ENCODE measurements around the gene SORBS2.
"Not testable (repeated sequence)": the region's sequence is repeated elsewhere in the genome, so short reads cannot be mapped to it uniquely, and the experiment has no call there.

SORBS2 gene

GRCh38 chr4:185716577-185717376 is 95.2 kb downstream of the SORBS2 start:
- H3K4me1 ChIP-seq (ENCODE audit: control insufficient read depth in 1 of 2, insufficient read depth in 2 of 2, low read length in 2 of 2): peaks cover 0 to 30% of the 10 kb centered on the region in 2 donors
- H3K36me3 ChIP-seq (ENCODE audit: control insufficient read depth in 1 of 2, insufficient read depth in 2 of 2, low read length in 2 of 2): no peaks in the 10 kb centered on the region
- no peak overlapping the region for H3K27ac ChIP-seq (ENCODE audit: low read length)
- no peaks in the 10 kb centered on the region for H3K27me3 ChIP-seq (ENCODE audit: low read depth, low read length)
- H3K9me3 ChIP-seq (ENCODE audit: control insufficient read depth in 1 of 2, low read length in 2 of 2): no peaks in the 10 kb centered on the region
- no peak overlapping the region for H3K4me3 ChIP-seq (ENCODE audit: low read depth in 1 of 2, low read length in 2 of 2)

- Histone ChIP-seq H3K4me1 (ENCODE audit: control insufficient read depth in 1 of 2, insufficient read depth in 2 of 2, low read length in 2 of 2) (peaks cover 0 to 23% of the 10 kb centered on the region in 2 donors), H3K27ac (ENCODE audit: low read length) (no peak overlapping the region), H3K4me3 (ENCODE audit: low read depth in 1 of 2, low read length in 2 of 2) (no peak overlapping the region), H3K9me3 (ENCODE audit: control insufficient read depth in 1 of 2, low read length in 2 of 2) (no peaks in the 10 kb centered on the region), H3K27me3 (ENCODE audit: low read depth, low read length) (no peaks in the 10 kb centered on the region), H3K36me3 (ENCODE audit: control insufficient read depth in 1 of 2, insufficient read depth in 2 of 2, low read length in 2 of 2) (no peaks in the 10 kb centered on the region)
Measured at GRCh38 chr4:185716141-185716551, 95.8 kb downstream of the SORBS2 start.

DNA sequence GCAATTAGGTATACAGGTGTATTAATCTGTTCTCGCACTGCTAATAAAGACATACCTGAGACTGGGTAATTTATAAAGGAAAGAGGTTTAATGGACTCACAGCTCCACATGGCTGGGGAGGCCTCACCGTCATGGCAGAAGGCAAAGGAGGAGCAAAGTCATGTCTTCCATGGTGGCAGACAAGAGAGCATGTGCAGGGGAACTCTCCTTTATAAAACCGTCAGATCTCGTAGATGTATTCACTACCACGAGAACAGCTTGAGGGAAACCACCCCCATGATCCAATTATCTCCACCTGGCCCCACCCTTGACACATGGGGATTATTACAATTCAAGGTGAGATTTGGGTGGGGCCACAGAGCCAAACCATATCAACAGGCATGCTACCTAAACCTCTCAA is 97.5 kb downstream of the SORBS2 start:
- not testable (repeated sequence) for H3K4me3 ChIP-seq (ENCODE audit: low read depth in 1 of 2, low read length in 2 of 2); H3K27ac ChIP-seq (ENCODE audit: low read length); H3K9me3 ChIP-seq (ENCODE audit: control insufficient read depth in 1 of 2, low read length in 2 of 2); H3K36me3 ChIP-seq (ENCODE audit: control insufficient read depth in 1 of 2, insufficient read depth in 2 of 2, low read length in 2 of 2); H3K27me3 ChIP-seq (ENCODE audit: low read depth, low read length)
- peaks cover 0 to 26% of the 10 kb centered on the region in 2 donors for H3K4me1 ChIP-seq (ENCODE audit: control insufficient read depth in 1 of 2, insufficient read depth in 2 of 2, low read length in 2 of 2)

DNA sequence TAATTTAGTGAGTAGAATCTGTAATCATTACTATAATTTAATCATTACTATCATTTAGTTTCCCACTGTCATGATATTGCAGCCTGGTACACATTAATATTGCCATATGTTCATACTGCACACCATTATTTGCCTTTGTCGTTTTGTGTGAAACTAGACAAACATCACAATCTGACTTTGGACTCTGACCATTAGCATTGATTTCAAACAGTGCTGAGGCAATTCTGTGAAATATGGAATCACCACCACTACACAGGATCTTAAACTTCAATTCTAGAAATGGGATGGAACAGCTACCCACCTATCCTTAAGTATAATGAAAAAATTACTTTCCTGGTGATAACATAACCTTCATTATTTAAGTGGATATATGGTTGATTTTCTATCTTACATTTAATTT is 98.3 kb downstream of the SORBS2 start:
- Histone ChIP-seq H3K27me3 (ENCODE audit: low read depth, low read length) (no peaks in the 10 kb centered on the region), H3K27ac (ENCODE audit: low read length) (no peak overlapping the region), H3K4me3 (ENCODE audit: low read depth in 1 of 2, low read length in 2 of 2) (no peak overlapping the region), H3K9me3 (ENCODE audit: control insufficient read depth in 1 of 2, low read length in 2 of 2) (no peaks in the 10 kb centered on the region), H3K36me3 (ENCODE audit: control insufficient read depth in 1 of 2, insufficient read depth in 2 of 2, low read length in 2 of 2) (peaks cover 0 to 8% of the 10 kb centered on the region in 2 donors), H3K4me1 (ENCODE audit: control insufficient read depth in 1 of 2, insufficient read depth in 2 of 2, low read length in 2 of 2) (peaks cover 0 to 19% of the 10 kb centered on the region in 2 donors)

DNA sequence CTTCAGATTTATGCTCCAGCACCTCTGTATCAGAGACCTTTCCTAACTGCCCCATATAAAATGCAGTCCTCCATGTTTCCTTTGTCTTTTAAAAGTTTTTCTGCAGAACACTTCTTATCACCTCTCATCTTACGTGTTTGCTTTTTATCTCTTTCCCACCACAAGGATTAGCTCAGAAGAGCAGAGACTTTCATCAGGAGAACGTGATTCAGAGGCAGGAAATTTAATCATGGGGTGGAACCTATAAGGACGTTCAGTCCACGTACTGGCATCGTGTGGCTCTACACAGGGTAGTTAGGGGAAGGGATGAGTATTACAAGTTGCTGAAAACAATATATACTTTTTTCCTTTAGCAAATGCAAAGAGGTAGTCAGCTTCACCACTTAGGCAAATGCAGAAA is 98.7 kb downstream of the SORBS2 start:
- H3K4me3 ChIP-seq (ENCODE audit: low read depth in 1 of 2, low read length in 2 of 2): no peak overlapping the region
- H3K4me1 ChIP-seq (ENCODE audit: control insufficient read depth in 1 of 2, insufficient read depth in 2 of 2, low read length in 2 of 2): peaks cover 0 to 14% of the 10 kb centered on the region in 2 donors

DNA sequence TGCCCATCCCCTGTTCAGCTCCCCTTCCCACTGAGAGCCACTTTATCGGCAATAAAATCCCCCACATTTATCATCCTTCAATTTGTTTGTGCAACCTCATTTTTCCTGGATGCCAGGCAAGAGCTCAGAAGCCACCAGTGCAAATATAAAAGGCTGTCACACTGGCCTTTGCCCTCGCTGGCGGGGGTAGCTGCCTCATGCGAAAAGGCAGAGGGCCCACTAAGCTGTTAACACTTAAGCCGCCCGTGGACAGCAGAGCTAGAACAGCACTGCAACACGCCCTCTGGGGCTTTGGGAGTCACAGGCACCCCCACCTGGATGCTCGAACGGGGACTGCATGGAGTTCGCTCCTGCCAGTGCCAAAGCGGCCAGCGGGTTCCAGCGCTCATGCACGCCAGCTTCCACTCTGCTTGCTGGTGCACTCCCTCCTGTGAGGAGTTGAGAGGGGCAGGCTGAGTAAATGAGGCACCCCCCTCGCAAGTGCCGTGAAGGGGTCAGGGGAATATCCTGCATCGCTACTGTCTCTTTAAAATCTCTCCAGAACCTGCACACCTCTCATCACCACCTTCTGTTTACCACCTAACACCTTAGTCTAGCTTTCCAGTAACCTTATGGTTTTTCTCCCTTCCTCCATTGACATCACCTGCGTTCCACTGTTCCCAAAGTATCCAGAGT is 99.5 kb downstream of the SORBS2 start:
- no peak overlapping the region for H3K27ac ChIP-seq (ENCODE audit: low read length)

More for the DNA sequence above, 98.7 kb downstream of the SORBS2 start:
- Histone ChIP-seq H3K36me3 (ENCODE audit: control insufficient read depth in 1 of 2, insufficient read depth in 2 of 2, low read length in 2 of 2) (peaks cover 0 to 8% of the 10 kb centered on the region in 2 donors), H3K27ac (ENCODE audit: low read length) (no peak overlapping the region), H3K9me3 (ENCODE audit: control insufficient read depth in 1 of 2, low read length in 2 of 2) (no peaks in the 10 kb centered on the region), H3K27me3 (ENCODE audit: low read depth, low read length) (no peaks in the 10 kb centered on the region)

DNA sequence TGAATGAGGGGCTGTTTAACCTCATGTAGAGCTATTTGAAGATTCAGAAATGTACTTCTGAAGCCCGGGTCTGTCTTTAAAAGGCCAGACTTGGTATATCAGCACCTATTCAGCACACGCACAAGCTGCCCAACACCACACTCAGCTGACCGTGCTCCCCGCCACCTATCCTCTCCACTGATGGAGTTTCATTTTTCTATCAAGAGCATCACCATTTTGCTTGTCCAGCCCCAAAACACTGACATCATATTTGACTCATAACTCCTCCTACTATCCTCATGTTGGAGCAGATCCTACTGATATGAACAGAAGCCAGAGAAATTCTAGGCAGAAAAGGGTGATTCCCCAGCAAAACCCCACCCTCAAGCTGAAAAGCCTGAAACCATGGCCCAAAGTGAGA is 100.3 kb downstream of the SORBS2 start:
- H3K27ac ChIP-seq (ENCODE audit: low read length): no peak overlapping the region
- peaks cover 0 to 14% of the 10 kb centered on the region in 2 donors for H3K4me1 ChIP-seq (ENCODE audit: control insufficient read depth in 1 of 2, insufficient read depth in 2 of 2, low read length in 2 of 2)
- peaks cover 0 to 8% of the 10 kb centered on the region in 2 donors for H3K36me3 ChIP-seq (ENCODE audit: control insufficient read depth in 1 of 2, insufficient read depth in 2 of 2, low read length in 2 of 2)
- H3K4me3 ChIP-seq (ENCODE audit: low read depth in 1 of 2, low read length in 2 of 2): no peak overlapping the region
- no peaks in the 10 kb centered on the region for H3K9me3 ChIP-seq (ENCODE audit: control insufficient read depth in 1 of 2, low read length in 2 of 2)
- no peaks in the 10 kb centered on the region for H3K27me3 ChIP-seq (ENCODE audit: low read depth, low read length)

More for the DNA sequence above, 99.5 kb downstream of the SORBS2 start:
- H3K9me3 ChIP-seq (ENCODE audit: control insufficient read depth in 1 of 2, low read length in 2 of 2): no peaks in the 10 kb centered on the region
- H3K4me3 ChIP-seq (ENCODE audit: low read depth in 1 of 2, low read length in 2 of 2): no peak overlapping the region
- H3K4me1 ChIP-seq (ENCODE audit: control insufficient read depth in 1 of 2, insufficient read depth in 2 of 2, low read length in 2 of 2): peaks cover 0 to 14% of the 10 kb centered on the region in 2 donors
- H3K36me3 ChIP-seq (ENCODE audit: control insufficient read depth in 1 of 2, insufficient read depth in 2 of 2, low read length in 2 of 2): peaks cover 0 to 8% of the 10 kb centered on the region in 2 donors
- no peaks in the 10 kb centered on the region for H3K27me3 ChIP-seq (ENCODE audit: low read depth, low read length)

GRCh38 chr4:185710487-185710995 is 101.5 kb downstream of the SORBS2 start:
- Histone ChIP-seq H3K9me3 (ENCODE audit: control insufficient read depth in 1 of 2, low read length in 2 of 2) (peaks cover 0 to 4% of the 10 kb centered on the region in 2 donors), H3K36me3 (ENCODE audit: control insufficient read depth in 1 of 2, insufficient read depth in 2 of 2, low read length in 2 of 2) (peaks cover 0 to 8% of the 10 kb centered on the region in 2 donors), H3K4me3 (ENCODE audit: low read depth in 1 of 2, low read length in 2 of 2) (no peak overlapping the region), H3K27me3 (ENCODE audit: low read depth, low read length) (no peaks in the 10 kb centered on the region), H3K4me1 (ENCODE audit: control insufficient read depth in 1 of 2, insufficient read depth in 2 of 2, low read length in 2 of 2) (peaks cover 0 to 5% of the 10 kb centered on the region in 2 donors), H3K27ac (ENCODE audit: low read length) (no peak overlapping the region)

GRCh38 chr4:185709802-185710486 is 102.0 kb downstream of the SORBS2 start:
- H3K4me1 ChIP-seq (ENCODE audit: control insufficient read depth in 1 of 2, insufficient read depth in 2 of 2, low read length in 2 of 2): peaks cover 0 to 5% of the 10 kb centered on the region in 2 donors
- H3K27ac ChIP-seq (ENCODE audit: low read length): no peak overlapping the region
- no peaks in the 10 kb centered on the region for H3K27me3 ChIP-seq (ENCODE audit: low read depth, low read length)
- H3K36me3 ChIP-seq (ENCODE audit: control insufficient read depth in 1 of 2, insufficient read depth in 2 of 2, low read length in 2 of 2): peaks cover 0 to 8% of the 10 kb centered on the region in 2 donors
- peaks cover 0 to 5% of the 10 kb centered on the region in 2 donors for H3K9me3 ChIP-seq (ENCODE audit: control insufficient read depth in 1 of 2, low read length in 2 of 2)
- H3K4me3 ChIP-seq (ENCODE audit: low read depth in 1 of 2, low read length in 2 of 2): no peak overlapping the region

- Histone ChIP-seq H3K4me3 (ENCODE audit: low read depth in 1 of 2, low read length in 2 of 2) (no peak overlapping the region), H3K9me3 (ENCODE audit: control insufficient read depth in 1 of 2, low read length in 2 of 2) (peaks cover 0 to 7% of the 10 kb centered on the region in 2 donors), H3K4me1 (ENCODE audit: control insufficient read depth in 1 of 2, insufficient read depth in 2 of 2, low read length in 2 of 2) (peaks cover 0 to 5% of the 10 kb centered on the region in 2 donors), H3K27ac (ENCODE audit: low read length) (no peak overlapping the region), H3K36me3 (ENCODE audit: control insufficient read depth in 1 of 2, insufficient read depth in 2 of 2, low read length in 2 of 2) (peaks cover 0 to 8% of the 10 kb centered on the region in 2 donors), H3K27me3 (ENCODE audit: low read depth, low read length) (no peaks in the 10 kb centered on the region)
Measured at GRCh38 chr4:185708348-185708747, 103.6 kb downstream of the SORBS2 start.

GRCh38 chr4:185707622-185708021 is 104.4 kb downstream of the SORBS2 start:
- H3K4me1 ChIP-seq (ENCODE audit: control insufficient read depth in 1 of 2, insufficient read depth in 2 of 2, low read length in 2 of 2); H3K4me3 ChIP-seq (ENCODE audit: low read depth in 1 of 2, low read length in 2 of 2); H3K9me3 ChIP-seq (ENCODE audit: control insufficient read depth in 1 of 2, low read length in 2 of 2); H3K27me3 ChIP-seq (ENCODE audit: low read depth, low read length); H3K27ac ChIP-seq (ENCODE audit: low read length); H3K36me3 ChIP-seq (ENCODE audit: control insufficient read depth in 1 of 2, insufficient read depth in 2 of 2, low read length in 2 of 2): not testable (repeated sequence)

Data from muscle layer of duodenum (tissue), 2 donors.